ENCODE measurements around the gene LPIN1.

DNA sequence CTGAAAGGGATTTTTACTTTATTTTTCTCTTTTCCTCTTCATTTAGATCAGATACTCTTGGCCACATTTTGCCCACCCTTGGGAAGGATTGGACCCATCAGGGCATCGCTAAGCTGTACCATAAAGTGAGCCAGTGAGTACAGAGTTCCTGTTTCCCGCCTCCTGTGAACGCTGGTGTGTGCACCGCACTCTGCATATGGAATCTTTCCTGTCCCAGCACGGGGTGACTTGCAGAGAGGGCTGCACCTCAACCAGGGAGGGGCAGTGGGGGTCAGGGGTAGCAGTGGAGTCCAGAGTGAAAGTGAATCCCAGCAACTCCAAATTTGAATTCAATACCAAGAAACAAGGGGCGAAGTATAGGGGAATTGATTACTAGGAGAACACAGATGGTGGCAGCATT, 58.6 kb downstream of the LPIN1 start:
- no peak for TF ChIP-seq EGR1 (IDR thresholded peaks at IDR 0.05)
- no peak for TF ChIP-seq EP300 (IDR thresholded peaks at IDR 0.05; ENCODE audit: borderline replicate concordance)
- no peak for TF ChIP-seq FOXM1 (IDR thresholded peaks at IDR 0.05; ENCODE audit: borderline replicate concordance, low read depth)
- TF ChIP-seq, protein P1, sequence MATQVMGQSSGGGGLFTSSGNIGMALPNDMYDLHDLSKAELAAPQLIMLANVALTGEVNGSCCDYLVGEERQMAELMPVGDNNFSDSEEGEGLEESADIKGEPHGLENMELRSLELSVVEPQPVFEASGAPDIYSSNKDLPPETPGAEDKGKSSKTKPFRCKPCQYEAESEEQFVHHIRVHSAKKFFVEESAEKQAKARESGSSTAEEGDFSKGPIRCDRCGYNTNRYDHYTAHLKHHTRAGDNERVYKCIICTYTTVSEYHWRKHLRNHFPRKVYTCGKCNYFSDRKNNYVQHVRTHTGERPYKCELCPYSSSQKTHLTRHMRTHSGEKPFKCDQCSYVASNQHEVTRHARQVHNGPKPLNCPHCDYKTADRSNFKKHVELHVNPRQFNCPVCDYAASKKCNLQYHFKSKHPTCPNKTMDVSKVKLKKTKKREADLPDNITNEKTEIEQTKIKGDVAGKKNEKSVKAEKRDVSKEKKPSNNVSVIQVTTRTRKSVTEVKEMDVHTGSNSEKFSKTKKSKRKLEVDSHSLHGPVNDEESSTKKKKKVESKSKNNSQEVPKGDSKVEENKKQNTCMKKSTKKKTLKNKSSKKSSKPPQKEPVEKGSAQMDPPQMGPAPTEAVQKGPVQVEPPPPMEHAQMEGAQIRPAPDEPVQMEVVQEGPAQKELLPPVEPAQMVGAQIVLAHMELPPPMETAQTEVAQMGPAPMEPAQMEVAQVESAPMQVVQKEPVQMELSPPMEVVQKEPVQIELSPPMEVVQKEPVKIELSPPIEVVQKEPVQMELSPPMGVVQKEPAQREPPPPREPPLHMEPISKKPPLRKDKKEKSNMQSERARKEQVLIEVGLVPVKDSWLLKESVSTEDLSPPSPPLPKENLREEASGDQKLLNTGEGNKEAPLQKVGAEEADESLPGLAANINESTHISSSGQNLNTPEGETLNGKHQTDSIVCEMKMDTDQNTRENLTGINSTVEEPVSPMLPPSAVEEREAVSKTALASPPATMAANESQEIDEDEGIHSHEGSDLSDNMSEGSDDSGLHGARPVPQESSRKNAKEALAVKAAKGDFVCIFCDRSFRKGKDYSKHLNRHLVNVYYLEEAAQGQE (IDR thresholded peaks at IDR 0.05; ENCODE audit: low read depth), result no peak
- no peak for TF ChIP-seq CEBPB (IDR thresholded peaks at IDR 0.05)
